Endothelial cell (in vitro differentiated cells): ENCODE measurements around the gene SH3PXD2A. TPM values are rescaled to one million over a fixed set of nuclear protein-coding genes. Genes with fewer than 3 reads are reported as not detected.
A peak's percentile ranks its signal among the peaks of the same experiment; 100 is the strongest.

Experiments
- DNase-seq: peaks from one replicate; pipeline ENCODE4 v3.0.0; 2021; ENCODE audit warnings: low spot score
- H3K27ac Mint-ChIP-seq: one replicate; pipeline ENCODE4 v1.8.0; 2021; ENCODE audit warnings: mixed read lengths, inconsistent platforms; ENCODE audit not compliant: unreplicated experiment
- H3K27me3 Mint-ChIP-seq: one replicate; pipeline ENCODE4 v1.8.0; 2021; ENCODE audit warnings: mild to moderate bottlenecking, moderate library complexity, mixed read lengths, inconsistent platforms; ENCODE audit not compliant: unreplicated experiment
- H3K36me3 Mint-ChIP-seq: one replicate; pipeline ENCODE4 v1.8.0; 2021; ENCODE audit warnings: mild to moderate bottlenecking, low read depth, mixed read lengths, inconsistent platforms; ENCODE audit not compliant: unreplicated experiment
- H3K4me1 Mint-ChIP-seq: one replicate; pipeline ENCODE4 v1.8.0; 2021; ENCODE audit warnings: mild to moderate bottlenecking, mixed read lengths, inconsistent platforms; ENCODE audit not compliant: unreplicated experiment
- H3K4me3 Mint-ChIP-seq: one replicate; pipeline ENCODE4 v1.8.0; 2021; ENCODE audit warnings: mild to moderate bottlenecking, mixed read lengths, inconsistent platforms; ENCODE audit not compliant: unreplicated experiment
- H3K9me3 Mint-ChIP-seq: one replicate; pipeline ENCODE4 v1.8.0; 2021; ENCODE audit warnings: mixed read lengths, inconsistent platforms; ENCODE audit not compliant: unreplicated experiment
- CTCF ChIP-seq: fragments of 200-600 bp; sonication (generic); IDR thresholded peaks from one replicate; pipeline ENCODE4 v1.5.0; 2021; ENCODE audit warnings: antibody characterized with exemption; ENCODE audit not compliant: unreplicated experiment
- total RNA-seq: library from RNA; stranded (reverse); fragmentation: NEBNext Ultra II Directional; extraction: Animal tissue kit (Norgen Biotek cat#: 25700); gene quantifications from one replicate; pipeline ENCODE4 v1.2.1, GENCODE V29; 2021; ENCODE audit not compliant: unreplicated experiment

SH3PXD2A gene
- total RNA-seq, 1 donor from 2014 or later, result 59.9 TPM

GRCh38 chr10:103793920-103794883, 61.2 kb downstream of the SH3PXD2A start:
- TF ChIP-seq CTCF, result no peak
- DNase-seq, result peak; percentile 14

GRCh38 chr10:103793429-103793828, 61.9 kb downstream of the SH3PXD2A start:
- H3K27ac Mint-ChIP-seq, result no peak overlapping the region
- H3K4me1 Mint-ChIP-seq, result peaks cover 37% of the 10 kb centered on the region
- H3K9me3 Mint-ChIP-seq, result no peaks in the 10 kb centered on the region
- H3K4me3 Mint-ChIP-seq, result no peak overlapping the region
- H3K27me3 Mint-ChIP-seq, result peaks cover 4% of the 10 kb centered on the region
- no peak for TF ChIP-seq CTCF
- peaks cover 24% of the 10 kb centered on the region for H3K36me3 Mint-ChIP-seq
- DNase-seq, result no peak

More at GRCh38 chr10:103793920-103794883, 61.2 kb downstream of the SH3PXD2A start:
- Mint-ChIP-seq H3K36me3 (peaks cover 26% of the 10 kb centered on the region), H3K27me3 (peaks cover 4% of the 10 kb centered on the region), H3K9me3 (no peaks in the 10 kb centered on the region), H3K4me1 (peaks cover 37% of the 10 kb centered on the region), H3K4me3 (no peak overlapping the region), H3K27ac (peak overlapping the region; percentile 80)

- Mint-ChIP-seq H3K36me3 (peaks cover 18% of the 10 kb centered on the region), H3K4me1 (peaks cover 34% of the 10 kb centered on the region), H3K4me3 (no peak overlapping the region), H3K27me3 (peaks cover 4% of the 10 kb centered on the region), H3K27ac (no peak overlapping the region), H3K9me3 (no peaks in the 10 kb centered on the region)
- DNase-seq, result no peak
- TF ChIP-seq CTCF, result no peak
These were observed 62.8 kb downstream of the SH3PXD2A start for GRCh38 chr10:103792547-103792946.

- Mint-ChIP-seq H3K27me3 (peaks cover 4% of the 10 kb centered on the region), H3K4me1 (peaks cover 34% of the 10 kb centered on the region), H3K9me3 (no peaks in the 10 kb centered on the region)
These were observed 63.5 kb downstream of the SH3PXD2A start for GRCh38 chr10:103791858-103792257.

More at GRCh38 chr10:103791858-103792257, 63.5 kb downstream of the SH3PXD2A start:
- TF ChIP-seq CTCF, result no peak
- no peak for DNase-seq
- peaks cover 18% of the 10 kb centered on the region for H3K36me3 Mint-ChIP-seq
- no peak overlapping the region for H3K27ac Mint-ChIP-seq
- no peak overlapping the region for H3K4me3 Mint-ChIP-seq
